ENCODE measurements around the gene PIM3.
"Not testable (repeated sequence)": the region's sequence is repeated elsewhere in the genome, so short reads cannot be mapped to it uniquely, and the experiment has no call there.

PIM3 gene

DNA sequence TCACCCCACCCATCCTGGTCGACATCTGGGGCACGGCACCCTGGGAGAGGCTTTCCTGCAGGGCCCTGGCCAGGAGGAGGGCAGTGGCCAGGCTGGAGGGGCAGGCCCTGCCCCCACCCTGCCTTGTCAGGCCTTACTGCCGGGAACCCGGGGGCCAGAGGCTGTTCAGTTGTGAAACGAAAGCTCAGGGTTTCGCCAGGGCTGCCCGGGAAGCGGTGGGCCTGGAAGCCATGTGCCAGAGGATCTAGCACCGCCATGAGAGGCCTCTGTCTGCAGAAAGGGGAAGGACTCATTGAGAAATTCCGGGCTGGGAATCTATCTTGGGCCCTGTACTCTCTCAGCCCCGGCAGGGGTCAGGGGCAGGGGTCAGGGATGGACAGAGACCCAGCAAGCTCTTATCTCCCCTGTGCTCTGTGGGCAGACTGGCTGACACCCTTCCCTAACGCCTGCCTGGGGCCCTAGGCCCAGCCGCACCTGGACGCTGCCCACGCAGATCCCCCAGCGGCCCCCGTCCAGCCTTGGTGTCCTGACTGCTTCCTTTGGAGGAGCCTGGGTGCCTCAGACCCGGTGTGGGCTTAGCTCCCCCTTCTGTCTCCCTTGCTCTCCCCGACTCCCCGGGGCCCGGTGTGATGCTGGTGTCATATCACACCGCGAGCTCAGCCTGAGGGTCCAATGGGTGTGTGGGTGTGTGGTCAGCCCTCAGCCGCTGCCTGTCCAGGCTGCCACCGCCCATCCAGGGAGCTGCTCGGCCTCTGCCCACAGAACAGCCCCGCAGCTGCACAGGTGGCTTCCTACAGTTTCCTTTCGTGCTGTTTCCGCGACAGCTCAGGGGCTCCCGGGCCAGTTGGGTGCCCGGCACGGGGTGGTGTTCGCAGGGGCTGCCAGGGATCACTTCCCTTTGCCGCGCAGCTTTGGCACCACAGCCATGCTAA is 6.5 kb downstream of the PIM3 start:
- no peak for DNase-seq (ENCODE audit: low read depth in 2 of 2)

DNA sequence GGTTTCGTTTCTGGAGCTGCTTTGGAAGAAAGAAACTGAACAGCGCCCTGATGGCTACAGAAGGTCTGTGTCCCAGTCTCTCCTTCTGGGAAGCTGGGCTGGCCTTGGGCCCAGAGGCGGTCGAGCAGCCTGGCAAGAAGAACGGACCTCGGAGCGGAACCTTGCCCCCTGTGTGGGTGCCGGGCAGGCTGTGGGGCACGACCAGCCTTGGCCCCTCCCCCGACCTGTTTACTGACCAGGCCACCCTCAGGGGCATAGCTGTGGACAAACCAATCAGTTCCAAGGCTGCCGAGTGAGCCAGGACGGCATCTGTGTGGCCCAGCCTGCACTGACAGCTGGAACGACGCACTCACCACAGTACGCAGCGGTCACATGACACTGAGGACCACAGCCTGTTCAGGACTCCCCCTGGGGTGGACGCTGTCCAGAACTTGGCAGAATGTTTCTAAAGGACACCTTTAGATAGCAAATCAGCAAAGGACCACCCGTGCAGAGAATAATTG is 7.2 kb downstream of the PIM3 start:
- no peak for DNase-seq (ENCODE audit: low read depth in 2 of 2)

GRCh38 chr22:49968313-49968830 is 7.8 kb downstream of the PIM3 start:
- no peak for DNase-seq (ENCODE audit: low read depth in 2 of 2)

GRCh38 chr22:49968831-49969661 is 8.5 kb downstream of the PIM3 start:
- no peak for DNase-seq (ENCODE audit: low read depth in 2 of 2)

DNA sequence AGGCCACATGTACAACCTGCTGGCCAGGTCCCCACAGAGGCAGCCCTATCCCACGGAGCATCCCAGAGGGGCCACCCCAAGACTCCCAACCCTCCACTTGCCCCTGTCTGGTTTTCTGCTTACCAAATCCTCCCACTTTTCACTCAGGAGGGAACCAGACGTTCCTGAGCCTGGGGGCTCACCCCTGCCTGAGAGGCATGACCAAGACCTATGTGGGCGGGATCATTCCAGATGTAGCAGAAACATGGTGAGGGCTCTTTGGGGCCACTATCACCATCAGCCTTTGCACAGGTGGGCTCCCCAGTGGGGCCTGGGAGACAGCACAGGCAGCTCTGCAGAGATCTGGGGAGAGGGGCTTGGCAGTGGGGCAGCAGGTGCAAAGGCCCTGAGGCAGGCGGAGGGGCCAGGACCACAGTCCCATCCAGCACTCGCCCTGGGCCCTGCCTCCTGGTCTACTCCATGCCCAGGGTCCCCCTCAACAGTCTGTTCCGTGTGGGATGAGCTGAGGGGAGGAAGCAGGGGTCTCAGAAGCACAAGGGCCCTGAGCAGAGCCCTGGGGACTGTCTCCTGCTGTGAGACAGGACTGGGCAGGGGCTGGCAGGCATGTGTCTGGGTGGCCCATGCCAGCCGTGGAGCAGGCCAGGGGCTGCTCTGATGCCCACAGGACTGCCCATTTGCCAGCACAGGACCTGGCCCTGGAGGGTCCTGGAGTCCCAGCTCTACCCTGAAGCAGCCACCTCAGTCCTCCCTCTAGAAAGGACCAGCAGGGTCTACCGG is 9.4 kb downstream of the PIM3 start:
- no peak for DNase-seq (ENCODE audit: low read depth in 2 of 2)

DNA sequence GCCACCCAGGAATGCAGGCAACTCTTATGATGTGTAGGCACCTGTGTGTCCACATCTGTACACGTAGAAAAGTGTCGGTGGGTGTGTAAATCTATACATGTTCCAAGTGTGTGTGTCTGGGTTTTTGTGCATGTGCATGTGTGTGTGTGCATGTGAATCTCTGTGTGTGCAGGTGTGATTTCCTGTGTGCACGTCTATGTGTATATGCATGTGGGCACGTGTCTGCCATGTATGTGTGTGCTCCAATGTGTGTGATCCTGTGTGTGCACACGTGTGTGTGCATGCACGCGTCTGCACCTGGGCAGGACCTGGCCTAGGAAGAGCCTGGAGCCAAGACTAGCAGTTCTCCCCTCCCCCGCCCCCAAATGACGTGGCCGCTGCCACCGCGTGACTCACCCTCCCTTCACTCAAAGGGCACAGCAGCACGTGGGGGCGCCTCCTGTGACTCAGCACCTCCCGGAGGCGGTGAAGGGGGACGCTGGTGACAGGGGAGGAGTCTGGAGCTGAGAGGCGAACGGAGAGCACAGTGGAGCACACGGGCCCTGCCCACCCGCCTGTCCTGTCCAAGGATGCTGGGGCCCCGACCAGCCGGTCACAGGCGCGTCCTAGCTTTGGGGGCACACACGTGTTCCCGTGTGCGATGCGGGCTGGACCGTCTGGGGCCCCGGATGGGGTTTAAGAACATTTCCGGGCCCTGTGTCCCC is 10.1 kb downstream of the PIM3 start:
- peak; percentile 87 to 91 for DNase-seq (ENCODE audit: low read depth in 2 of 2)

DNA sequence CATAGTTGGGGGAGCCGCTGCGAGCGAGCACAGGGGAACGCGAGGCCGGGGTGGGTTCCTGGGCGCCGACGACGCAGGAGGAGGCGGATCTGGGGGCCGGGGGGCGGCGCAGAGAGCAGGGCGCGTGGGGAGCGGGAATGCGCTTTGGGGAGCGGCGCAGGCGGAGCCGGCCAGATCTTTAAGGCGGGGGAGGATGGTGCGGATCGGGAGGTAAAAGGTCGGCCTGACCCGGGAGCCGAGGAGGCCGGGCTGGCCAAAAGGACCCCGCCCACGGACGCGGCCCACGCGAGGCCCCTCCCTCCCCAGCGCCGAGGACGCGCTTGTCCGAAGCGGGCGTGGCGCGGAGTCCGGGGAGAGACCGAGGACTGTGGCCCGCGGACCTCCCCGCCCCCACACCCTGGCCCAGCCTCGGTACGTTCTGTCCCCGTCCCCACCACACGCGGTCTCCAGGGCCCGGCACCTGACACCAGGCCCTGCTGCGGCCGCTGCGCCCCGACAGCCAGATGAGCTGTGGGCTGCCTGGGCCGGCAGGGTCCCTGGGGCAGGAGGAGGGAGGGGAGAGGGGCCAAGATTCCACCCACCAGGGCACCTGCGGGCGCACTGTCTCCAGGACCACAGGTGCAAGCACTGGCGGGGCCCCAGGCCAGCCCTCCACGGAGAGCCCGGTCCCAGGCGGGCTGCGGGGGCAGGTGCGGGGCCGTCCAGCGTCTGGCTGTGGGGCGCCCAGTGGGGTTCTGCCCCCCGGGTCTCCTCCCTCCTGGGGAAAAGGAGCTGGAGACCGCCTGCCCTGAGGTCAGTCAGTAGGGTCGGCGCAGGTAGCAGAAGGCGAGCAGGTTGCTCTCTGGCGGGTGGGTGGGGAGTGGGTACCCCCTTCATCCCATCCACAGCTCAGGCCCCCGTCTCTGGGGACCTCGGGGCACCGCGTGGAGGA is 10.9 kb downstream of the PIM3 start:
- DNase-seq (ENCODE audit: low read depth in 2 of 2): no peak

DNA sequence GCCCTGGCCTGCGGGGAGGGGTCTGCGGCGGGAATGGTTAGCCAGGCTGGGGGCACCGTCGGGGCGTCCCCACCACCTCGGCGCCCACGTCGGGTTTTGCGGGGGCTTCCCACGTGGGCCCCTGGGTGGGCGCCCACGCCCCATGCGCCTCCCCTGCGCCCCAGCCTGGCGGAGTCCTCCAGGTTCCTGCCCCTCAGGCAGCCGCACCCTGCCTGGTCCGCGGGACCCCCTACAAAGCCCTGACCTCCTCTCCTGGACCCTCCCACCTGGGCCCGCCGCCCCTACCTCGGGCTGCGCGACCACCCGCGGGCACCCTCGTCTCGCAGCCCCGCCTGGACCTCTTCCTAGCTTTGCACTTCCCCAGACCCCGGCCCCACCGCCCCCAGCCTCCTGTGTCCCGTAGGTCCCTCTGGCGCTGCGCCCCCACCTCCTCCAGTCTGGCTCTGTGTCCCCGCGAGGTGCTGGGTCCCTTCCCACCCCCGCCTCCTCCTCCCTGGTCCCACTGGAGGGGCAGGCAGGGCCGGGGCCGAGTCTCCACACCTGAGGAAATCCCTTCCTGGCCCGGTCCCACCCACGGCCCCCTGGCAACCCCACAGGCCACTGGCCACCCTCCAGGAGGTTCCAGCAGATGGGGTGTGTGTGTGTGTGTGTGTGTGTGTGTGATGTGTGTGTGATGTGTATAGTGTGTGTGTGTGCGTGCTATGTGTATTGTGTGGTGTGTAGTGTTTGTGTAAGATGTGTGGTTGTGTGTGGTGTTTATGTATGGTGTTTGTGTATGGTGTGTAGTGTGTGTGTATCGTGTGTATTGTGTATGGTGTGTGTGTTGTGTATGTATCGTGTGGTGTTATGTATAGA is 11.8 kb downstream of the PIM3 start:
- DNase-seq (ENCODE audit: low read depth in 2 of 2): no peak

DNA sequence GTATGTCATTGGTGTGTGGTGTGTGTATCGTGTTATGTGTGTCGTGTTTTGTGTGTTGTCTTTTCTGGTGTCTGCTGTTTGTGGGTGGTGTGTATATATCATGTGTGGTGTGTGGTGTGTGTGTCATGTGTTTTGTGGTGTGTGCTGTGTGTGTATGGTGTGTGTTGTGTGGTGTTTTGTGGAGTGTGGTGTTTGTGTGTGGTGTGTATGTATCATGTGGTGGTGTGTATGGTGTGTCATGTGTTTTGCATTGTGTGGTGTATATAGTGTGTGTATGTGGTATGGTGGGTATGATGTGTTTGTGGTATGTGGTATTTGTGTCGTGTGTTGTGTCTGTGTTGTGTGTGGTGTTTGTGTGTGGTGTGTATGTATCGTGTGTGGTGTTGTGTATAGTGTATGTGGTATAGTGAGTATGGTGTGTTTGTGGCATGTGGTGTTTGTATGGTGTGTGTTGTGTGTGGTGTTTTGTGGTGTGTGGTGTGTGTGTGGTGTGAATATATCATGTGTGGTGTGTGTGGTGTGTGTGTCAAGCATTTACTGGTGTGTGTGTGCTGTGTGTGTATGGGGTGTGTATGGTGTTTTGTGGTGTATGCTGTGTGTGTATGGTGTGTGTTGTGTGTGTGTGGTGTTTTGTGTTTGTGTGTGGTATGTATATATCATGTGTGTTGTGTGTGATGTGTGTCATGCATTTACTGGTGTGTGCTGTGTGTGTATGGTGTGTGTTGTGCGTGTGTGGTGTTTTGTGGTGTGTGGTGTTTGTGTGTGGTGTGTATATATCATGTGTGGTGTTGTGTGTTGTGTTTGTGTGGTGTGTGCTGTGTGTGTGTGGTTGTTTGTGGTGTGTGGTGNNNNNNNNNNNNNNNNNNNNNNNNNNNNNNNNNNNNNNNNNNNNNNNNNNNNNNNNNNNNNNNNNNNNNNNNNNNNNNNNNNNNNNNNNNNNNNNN is 12.7 kb downstream of the PIM3 start:
- DNase-seq (ENCODE audit: low read depth in 2 of 2): no peak

GRCh38 chr22:49975543-49976389 is 15.2 kb downstream of the PIM3 start:
- DNase-seq (ENCODE audit: low read depth in 2 of 2): no peak

- no peak for DNase-seq (ENCODE audit: low read depth in 2 of 2)
These were observed 16.0 kb downstream of the PIM3 start for GRCh38 chr22:49976439-49977175.

- no peak for DNase-seq (ENCODE audit: low read depth in 2 of 2)
These were observed 17.0 kb downstream of the PIM3 start for GRCh38 chr22:49977578-49977977.

GRCh38 chr22:49979587-49980264 is 19.2 kb downstream of the PIM3 start:
- no peak for DNase-seq (ENCODE audit: low read depth in 2 of 2)

DNA sequence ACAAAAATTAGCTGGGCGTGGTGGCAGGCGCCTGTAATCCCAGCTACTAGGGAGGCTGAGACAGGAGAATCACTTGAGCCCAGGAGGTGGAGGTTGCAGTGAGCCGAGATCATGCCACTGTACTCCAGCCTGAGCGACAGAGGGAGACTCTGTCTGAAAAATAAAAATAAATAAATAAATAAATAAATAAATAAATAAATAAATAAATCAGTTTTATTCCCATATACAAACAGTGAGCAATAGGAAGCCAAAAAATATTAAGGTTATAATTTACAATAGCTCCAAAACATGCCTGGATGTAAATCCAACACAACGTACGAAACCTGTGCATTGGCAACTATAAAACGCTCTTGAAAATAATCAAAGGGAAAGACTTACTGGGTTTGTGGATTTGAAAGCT is 21.2 kb downstream of the PIM3 start:
- not testable (repeated sequence) for DNase-seq (ENCODE audit: low read depth in 2 of 2)
